Measurements from ENCODE around the gene PIP5K1A. TPM values are rescaled to one million over a fixed set of nuclear protein-coding genes. Genes with fewer than 3 reads are reported as not detected.

PIP5K1A gene
- total and polyA plus RNA-seq, 2 of the 8 experiments (the other 6 are each of a cell fraction or from before 2014, with no cell fraction given): 87.5 to 105 TPM

- Histone ChIP-seq H3K4me3 (ENCODE audit: extremely low read depth in 1 of 4, insufficient read depth in 2 of 4, low read depth in 3 of 4, low read length in 4 of 4) (peak overlapping the region; percentile 80 to 99 (median 95)), H3K23ac (ENCODE audit: insufficient read length) (no peak overlapping the region), H3K27me3 (replicated peaks in 1 of 4; ENCODE audit: control insufficient read depth in 3 of 4, extremely low read depth in 1 of 4, insufficient read depth in 3 of 4, low read length in 3 of 4) (no peaks in the 10 kb centered on the region), H3K9me3 (ENCODE audit: insufficient read depth in 2 of 2, low read depth in 1 of 2, low read length in 1 of 2) (no peaks in the 10 kb centered on the region), H2BK5ac (ENCODE audit: low read depth, low read length) (peak overlapping the region; percentile 85), H3K18ac (ENCODE audit: extremely low read depth, low read length) (peak overlapping the region; percentile 89; the same call in 1 of the 2 replicates), H3K4me2 (ENCODE audit: insufficient read depth in 1 of 2, low read depth in 2 of 2, low read length in 2 of 2) (peak overlapping the region; percentile 74 to 89), H4K91ac (replicated peaks; ENCODE audit: insufficient read length, low read length) (no peak overlapping the region), H4K8ac (ENCODE audit: extremely low read depth, insufficient read depth, low read length) (no peak overlapping the region), H3K36me3 (ENCODE audit: control insufficient read depth in 2 of 4, insufficient read depth in 4 of 4, low read length in 3 of 4) (peaks cover 0 to 18% (median 8%) of the 10 kb centered on the region in 4 experiments; a peak in 5 of 8 replicates), H3K79me1 (ENCODE audit: low read depth, low read length) (0 out of 2 replicates have a peak, but pooled peaks cover 3% of the 10 kb centered on the region), H3K9ac (replicated peaks in 1 of 4; ENCODE audit: extremely low read depth in 1 of 4, low read depth in 3 of 4, low read length in 3 of 4) (peak overlapping the region in 3 of 4 experiments; percentile 49 to 89 (median 50); a peak in 6 of 7 replicates), H3K23me2 (ENCODE audit: low read depth, low read length) (peaks cover 17% of the 10 kb centered on the region), H2BK15ac (ENCODE audit: low read length) (no peak overlapping the region), H3K4ac (replicated peaks; ENCODE audit: insufficient read length, low read depth, low read length) (no peak overlapping the region), H2BK20ac (ENCODE audit: low read length) (0 out of 2 replicates have a peak overlapping the region, but pooled peaks have one; percentile 15), H2BK12ac (ENCODE audit: low read depth, low read length) (peak overlapping the region; percentile 20; the same call in 1 of the 2 replicates), H4K20me1 (replicated peaks in 1 of 2; ENCODE audit: control insufficient read depth in 1 of 2, insufficient read depth in 2 of 2, low read length in 2 of 2) (no peaks in the 10 kb centered on the region), H3K79me2 (ENCODE audit: control insufficient read depth in 1 of 2, insufficient read depth in 2 of 2, low read length in 2 of 2) (peaks cover 0 to 12% of the 10 kb centered on the region in 2 experiments; a peak in 2 of 4 replicates), H3K27ac (ENCODE audit: low read depth, low read length) (peak overlapping the region; percentile 42; the same call in 1 of the 2 replicates), H2AK5ac (ENCODE audit: low read depth, low read length) (no peak overlapping the region), H3K56ac (replicated peaks; ENCODE audit: insufficient read length, low read depth, low read length) (no peak overlapping the region), H4K5ac (ENCODE audit: insufficient read length, low read depth, low read length) (peak overlapping the region; percentile 22), H2AFZ (ENCODE audit: low read length) (peak overlapping the region; percentile 93), H3K4me1 (replicated peaks in 1 of 4; ENCODE audit: control insufficient read depth in 3 of 4, insufficient read depth in 4 of 4, low read length in 3 of 4) (peaks cover 5 to 10% (median 5%) of the 10 kb centered on the region in 4 experiments), H2BK120ac (replicated peaks; ENCODE audit: low read depth, low read length) (no peak overlapping the region), H3K14ac (ENCODE audit: insufficient read length) (no peak overlapping the region)
- CTCF ChIA-PET (ENCODE audit: partially characterized antibody): interaction anchor here (1.0 to 2.7 kb wide), 6 partner anchors 10 to 118 kb away, joined by 3 to 11 read pairs (median 4); partner anchors contain the start of genes C1orf56, MLLT11 and VPS72
- peak in 1 of 2 experiments; percentile 66 for DNase-seq (ENCODE audit: low read depth in 1 of 2, low spot score in 2 of 2)
- FAIRE-seq: peak; percentile 19
- POLR2A ChIA-PET (ENCODE audit: partially characterized antibody): interaction anchor here (0.7 to 2.4 kb wide), 14 partner anchors 9 to 197 kb away, joined by 3 to 13 read pairs (median 4); partner anchors contain the start of genes PSMD4, SEMA6C and TNFAIP8L2
- 0 out of 2 replicates have a peak, but pooled peaks have one; percentile 10 for TF ChIP-seq TBP (IDR thresholded peaks at IDR 0.05; ENCODE audit: low read depth, low read length)
- no peak for TF ChIP-seq SP4 (IDR thresholded peaks at IDR 0.05; ENCODE audit: low read length)
- TF ChIP-seq SIN3A (conservative IDR thresholded peaks at IDR 0.05 in 1 of 2, IDR thresholded peaks at IDR 0.05 in 1 of 2; ENCODE audit: low read depth in 1 of 2, low read length in 2 of 2): peak in 1 of 2 experiments; percentile 32; a peak in 1 of 4 replicates
- TF ChIP-seq SP1 (IDR thresholded peaks at IDR 0.05; ENCODE audit: low read depth, low read length): peak; percentile 50; the same call in 1 of the 2 replicates
- 0 out of 2 replicates have a peak, but pooled peaks have one; percentile 57 for TF ChIP-seq RXRA (IDR thresholded peaks at IDR 0.05; ENCODE audit: insufficient read depth, low read depth, low read length)
- TF ChIP-seq ATF3 (IDR thresholded peaks at IDR 0.05; ENCODE audit: insufficient read depth, low read depth, low read length): no peak
- 8% methylated on average over 14 of the region's 15 CpGs; no CpG with 5 or more reads in 1 of the 2 experiments for whole genome bisulfite sequencing, 2 experiments (ENCODE audit: extremely low coverage in 1 of 2, insufficient coverage in 1 of 2, insufficient read length in 1 of 2, insufficient replicate concordance in 2 of 2, low coverage in 1 of 2, low lambda C conversion rate in 2 of 2, missing lambda C conversion rate in 1 of 2)
Measured at GRCh38 chr1:151165281-151165737, 33.0 kb upstream of the PIP5K1A start.

Data from H1 (cell line).